NAMALWA (cell line): ENCODE data around the gene WDR59.

Source experiments
- DNase-seq: peaks from one replicate; pipeline ENCODE4 v3.0.0-alpha.2; 2015; ENCODE audit warnings: low spot score

The WDR59 gene

DNA sequence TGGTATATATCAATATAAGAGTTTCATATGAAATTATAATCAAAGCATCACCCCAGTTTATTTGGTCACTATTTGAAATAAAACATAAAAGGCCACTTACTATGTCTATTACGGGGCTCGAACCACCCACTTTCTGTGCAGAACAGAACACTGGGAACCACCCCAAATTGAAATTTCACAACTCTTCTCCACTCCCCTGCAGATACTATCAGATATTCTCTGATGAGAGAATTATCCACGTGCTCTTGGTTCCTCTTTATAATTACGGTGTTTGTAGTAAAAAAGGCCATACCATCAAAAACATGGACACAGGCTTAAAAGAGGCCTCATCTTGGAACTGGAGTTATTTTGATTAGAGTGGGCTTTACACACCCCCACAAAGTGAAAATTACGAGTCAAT, 82.8 kb downstream of the WDR59 start:
- no peak for DNase-seq

DNA sequence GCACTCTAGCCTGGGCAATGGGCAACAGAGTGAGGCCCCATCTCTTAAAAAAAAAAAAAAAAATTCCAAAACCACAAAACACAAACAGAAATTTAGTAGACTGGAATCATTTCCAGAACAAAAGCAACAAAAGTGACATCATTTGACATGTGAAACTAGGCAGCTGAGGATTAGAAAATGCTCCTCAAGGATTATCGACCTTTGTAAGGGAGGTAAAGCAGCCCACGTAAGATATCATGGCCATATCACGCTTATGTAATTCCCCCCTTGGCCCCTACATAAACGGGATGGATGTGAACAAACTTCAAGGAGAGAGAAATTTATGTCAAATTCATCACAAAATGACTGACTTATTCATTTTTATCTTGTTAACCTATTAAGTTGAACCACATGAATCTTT, 83.3 kb downstream of the WDR59 start:
- no peak for DNase-seq

DNA sequence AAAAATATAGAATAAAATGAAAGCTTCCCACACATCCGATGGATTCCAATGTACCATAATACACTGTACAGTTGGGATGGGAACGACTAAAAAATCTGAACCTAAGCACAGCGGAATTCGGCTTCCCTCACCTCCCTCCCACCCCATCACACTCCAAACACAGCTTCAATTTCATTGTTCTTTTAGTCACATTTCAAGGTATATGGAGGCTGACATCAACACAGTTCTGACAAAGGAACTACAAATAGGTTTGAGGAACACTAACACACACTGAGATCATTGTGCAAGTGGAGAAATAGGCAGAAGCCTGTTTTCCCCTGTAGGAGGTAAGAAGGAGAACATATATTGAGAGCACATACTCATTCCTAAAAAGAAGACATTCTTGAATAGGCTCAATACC, 85.1 kb downstream of the WDR59 start:
- no peak for DNase-seq

DNA sequence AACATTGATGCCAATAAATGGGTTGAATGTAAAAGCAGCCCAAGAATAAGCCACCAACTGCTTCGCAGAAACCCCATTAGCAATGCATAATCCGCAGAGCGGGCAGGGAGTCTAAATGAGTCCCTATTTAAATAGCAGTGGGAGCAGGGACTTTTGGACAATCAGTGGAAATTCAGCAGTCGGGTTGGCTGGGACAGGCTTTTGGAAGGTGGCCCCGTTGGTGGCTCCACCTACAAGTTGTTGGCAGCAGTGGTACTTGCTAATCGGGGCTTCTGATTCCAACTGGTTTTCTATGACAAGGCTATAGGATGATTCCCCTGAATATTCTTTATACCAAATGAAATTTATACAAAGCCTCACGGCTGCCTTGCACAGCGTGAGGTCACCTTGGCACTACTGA, 86.3 kb downstream of the WDR59 start:
- no peak for DNase-seq

DNA sequence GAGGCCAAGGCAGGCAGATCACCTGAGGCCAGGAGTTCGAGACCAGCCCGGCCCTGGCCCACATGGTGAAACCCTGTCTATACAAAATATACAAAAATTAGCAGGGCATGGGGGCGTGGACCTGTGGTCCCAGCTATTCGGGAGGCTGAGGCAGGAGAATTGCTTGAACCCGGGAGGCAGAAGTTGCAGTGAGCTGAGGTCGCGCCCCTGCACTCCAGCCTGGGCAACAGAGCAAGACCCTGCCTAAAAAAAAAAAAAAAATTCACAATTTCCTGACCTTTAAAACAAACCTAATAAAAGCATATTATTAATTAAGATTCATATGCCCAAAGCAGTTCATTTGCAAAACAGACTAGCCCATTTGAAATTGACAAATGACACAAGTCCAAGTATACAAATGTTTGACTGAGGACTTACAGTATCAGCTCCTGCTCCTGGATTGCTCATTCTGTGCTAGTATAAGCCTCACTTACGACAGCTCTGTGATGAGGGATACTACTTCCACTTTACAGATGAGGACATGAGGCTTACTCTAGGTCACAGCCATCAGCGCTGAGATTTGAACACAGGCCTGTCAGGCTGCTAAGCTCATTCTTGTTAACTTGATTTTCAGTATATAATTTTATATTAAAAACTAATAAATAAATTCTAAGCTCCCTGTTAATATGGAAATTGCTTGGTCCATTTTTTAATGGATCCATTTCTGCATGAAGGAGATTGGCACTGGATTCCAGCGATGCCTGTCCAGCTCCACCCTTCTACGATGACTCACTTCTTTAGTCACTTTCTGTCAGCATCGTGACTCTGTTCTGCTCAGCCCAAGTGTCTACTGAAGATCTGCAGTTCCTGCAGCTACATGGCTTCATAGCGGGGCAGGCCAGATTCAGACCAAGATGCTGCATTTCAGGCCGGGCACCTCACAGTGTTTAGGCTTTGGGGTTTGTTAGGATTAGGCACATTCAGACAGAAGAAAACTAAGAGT, 88.2 kb downstream of the WDR59 start:
- DNase-seq, result no peak

DNA sequence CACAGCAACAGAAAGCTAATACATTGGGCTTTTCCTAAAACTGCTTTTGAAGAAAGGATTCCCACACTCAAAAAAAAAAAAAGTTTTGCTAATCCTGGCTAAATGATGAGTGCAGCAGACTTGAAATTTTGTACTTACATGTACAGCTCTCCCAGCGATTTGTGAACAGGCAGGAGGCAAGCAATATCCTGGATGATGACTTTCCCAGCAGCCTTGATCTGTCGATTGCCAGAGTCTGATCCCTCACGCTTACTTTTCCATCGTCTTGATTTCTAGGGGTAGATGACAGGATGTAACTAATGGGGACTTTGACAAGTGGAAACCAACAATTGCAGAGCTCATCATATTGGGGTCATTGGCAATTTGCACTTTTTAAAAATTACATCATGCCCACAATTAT, 91.4 kb downstream of the WDR59 start:
- DNase-seq, result no peak

DNA sequence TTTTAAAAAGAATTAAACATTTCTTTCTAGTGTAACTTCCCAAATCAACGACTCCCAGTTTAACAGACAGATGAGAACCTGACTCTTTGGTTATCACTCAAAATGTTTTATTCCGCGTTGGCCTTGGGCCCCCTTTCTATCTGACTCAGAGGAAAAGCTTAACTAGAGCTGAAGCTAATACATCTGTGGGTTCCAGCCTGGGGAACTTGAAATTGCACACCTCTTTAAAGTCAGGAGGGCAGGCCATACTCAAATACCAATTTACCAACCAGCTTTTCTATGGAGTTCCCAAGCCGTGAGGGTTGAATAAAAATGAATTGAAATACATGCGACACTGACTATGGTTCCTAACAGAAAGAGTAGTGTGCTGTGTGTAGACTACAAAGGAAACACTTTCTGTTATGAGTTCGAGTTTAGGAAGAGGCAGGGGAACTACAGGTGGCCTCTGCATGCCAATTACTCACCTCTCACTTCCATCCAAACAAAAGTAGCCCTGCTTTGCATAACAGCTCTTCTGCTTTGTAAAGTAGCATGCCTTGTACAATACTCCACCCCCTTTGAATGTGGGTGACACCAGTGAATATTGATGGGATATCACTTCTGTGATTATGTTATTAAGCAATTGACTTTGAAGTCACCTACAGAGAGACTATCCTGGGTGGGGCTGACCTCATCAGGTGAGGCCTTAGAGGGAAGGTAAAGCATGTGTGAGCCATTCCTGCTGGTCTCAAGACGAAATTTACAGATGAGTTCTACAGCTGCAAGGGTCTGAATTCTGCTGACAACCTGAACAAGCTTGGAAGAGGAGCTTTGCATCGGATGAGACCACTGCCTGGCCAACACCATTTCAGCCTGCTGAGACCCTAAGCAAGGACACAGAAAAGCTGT, 92.1 kb downstream of the WDR59 start:
- peak; percentile 12 for DNase-seq

DNA sequence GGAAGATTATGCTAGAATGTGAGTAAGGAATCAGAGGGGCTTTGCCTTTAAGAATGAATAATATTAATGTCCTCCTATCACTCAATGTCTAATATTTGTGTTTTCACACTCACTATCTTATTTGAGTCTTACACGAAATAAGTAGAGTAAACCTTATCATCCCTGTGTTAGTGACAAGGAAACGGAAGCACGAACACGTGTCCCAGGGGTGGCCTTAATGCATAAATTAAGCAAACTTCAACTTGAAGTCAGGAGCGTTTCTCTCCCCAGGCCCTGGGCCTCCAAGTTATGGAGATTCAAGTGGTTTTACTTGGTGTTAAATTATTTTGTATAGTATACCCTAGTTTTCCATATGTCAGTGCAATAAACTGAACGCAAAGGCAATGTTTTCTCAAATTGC, 96.0 kb downstream of the WDR59 start:
- DNase-seq, result no peak

DNA sequence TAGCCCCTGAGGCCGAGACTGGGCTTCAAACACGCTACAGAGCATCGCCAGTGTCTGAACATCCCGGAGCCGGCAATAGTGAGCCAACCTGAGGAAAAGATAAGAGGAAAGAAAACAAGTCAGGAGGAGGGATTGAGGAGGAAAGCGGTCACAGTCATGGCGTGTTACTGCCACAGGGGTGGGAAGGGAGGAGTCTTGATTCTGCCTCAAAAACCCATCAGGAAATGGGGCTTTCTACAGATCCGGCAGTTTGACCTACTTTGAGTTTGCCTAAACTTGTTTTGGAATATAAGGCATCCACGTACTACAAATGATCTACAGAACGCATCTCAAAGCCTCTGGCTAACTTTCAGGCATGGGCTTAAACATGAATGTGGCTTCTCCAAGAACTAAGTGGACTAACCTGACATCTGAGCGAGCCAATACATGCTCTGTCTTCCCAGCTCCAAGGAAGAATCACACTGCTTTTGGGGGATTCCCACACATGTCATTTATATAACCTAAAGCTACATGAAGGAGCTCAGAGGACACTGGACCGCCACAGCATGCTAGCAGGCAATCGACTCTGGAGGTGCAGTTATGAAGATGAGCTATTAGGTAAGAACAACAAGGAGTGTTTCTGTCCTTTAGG, 96.6 kb downstream of the WDR59 start:
- no peak for DNase-seq

DNA sequence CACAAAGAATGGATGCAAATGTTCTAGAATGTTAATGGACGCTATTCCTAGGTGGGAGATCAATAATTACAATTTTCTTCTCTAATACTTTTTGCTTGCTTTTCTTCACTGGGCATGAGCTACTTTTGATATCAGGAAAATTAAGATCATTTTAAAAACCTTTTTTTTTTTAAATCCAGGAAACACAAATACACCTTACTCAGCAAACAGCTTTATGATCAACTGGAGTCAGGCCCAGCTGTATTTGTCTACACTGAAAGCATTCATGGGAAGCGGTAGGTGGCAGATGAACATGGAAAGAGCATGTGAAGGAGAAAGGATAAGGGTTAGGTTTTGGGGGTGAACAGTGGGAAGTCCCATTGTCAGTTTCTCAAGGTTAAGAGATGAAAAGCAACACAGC, 97.8 kb downstream of the WDR59 start:
- DNase-seq, result no peak

DNA sequence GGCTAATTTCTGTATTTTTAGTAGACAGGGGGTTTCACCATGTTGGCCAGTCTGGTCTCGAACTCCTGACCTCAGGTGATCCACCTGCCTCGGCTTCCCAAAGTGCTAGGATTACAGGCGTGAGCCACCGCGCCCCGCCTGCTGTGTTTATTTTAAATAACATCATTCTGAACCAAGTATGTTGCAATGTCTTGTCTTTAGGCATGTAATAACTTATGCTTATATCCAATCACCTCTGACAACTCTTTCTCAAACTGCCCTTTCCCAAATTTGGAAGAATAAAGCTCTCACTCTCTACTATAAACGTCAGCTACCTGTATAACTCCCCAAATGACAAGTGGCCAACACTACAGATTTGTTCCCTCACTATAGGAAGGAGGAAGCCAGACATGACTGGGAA, 107.2 kb downstream of the WDR59 start:
- no peak for DNase-seq

DNA sequence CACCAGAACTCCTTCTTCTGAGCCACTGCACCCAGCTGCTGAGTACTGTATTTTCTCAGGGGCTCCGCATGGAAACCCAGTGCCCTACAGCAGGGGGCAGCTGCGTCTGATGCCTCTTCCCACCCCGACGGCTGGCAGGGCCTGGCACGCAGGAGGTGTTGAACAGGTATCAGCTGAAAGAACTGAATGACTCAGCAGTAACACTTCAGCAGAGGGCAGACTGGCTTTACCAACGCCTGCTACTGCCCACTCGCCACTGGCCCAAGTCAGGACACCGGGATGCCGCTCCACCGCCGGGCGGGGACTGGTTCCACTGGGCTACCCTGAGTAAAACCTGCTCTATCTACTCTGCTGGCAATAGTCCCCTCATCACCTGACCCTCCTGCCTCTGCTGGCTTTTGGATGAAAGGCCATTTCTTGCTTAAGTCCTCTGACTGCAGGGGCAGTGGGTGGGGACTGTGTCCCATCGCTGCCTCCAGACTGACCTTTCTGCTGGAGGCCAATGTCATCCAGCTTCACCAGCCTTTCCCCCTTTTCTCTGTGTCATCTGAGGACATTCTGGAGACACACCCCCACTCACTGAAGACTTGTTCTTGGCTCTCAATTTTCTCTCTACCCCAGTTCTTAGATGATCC, 109.9 kb downstream of the WDR59 start:
- DNase-seq, result no peak

DNA sequence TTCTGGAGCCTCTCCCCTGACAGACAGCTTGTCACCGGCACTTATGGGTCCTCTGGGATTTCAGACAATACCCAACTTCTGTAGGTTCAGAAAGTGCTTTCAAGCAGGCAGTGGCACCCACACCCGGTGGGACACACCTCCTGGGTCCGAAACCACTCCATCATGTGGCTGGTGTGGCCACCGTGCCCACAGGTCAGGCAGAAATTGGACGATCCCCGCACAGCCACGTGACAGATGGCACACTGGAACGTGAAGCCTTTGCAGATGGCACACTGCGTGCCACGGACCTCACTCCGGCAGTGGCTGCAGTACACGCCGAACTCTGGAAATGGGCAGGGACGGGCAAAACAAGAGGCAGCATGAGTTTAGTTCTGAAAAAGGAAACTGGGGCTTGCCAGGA, 110.8 kb downstream of the WDR59 start:
- no peak for DNase-seq

DNA sequence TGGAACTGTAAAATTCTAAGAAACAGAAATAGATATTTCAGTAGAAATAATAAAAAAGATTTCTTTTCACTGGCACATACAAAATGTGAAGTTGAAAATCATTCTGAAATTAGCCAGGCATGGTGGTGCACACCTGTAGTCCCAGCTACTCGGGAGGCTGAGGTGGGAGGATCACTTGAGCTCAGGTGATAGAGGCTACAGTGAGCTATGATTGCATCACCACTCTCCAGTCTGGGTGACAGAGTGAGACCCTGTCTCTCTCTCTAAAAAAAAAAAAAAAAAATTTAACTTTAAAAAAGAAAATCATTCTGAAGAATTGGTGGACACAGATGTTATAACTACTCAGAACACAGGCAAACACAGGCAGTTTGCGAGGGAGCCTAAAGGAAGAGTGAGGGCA, 112.6 kb downstream of the WDR59 start:
- no peak for DNase-seq

DNA sequence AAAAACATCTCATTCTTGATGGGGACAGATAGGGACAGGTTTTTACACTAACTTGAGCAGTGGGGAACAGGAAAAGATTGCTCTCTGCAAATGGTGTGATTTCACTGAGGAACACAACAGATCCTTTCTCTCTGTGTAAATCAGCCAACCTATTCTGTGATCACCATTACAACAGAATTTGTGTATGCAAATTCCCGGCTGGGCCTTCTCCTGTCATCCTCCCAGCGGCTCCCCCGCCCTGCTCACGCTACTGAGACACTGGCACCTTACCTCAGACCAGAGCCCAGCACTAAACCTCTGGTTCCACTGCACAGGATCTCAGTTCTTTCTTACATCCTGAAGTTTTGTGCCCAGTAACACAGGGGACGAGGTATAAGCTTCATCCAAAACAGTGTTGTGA, 113.3 kb downstream of the WDR59 start:
- DNase-seq, result no peak

DNA sequence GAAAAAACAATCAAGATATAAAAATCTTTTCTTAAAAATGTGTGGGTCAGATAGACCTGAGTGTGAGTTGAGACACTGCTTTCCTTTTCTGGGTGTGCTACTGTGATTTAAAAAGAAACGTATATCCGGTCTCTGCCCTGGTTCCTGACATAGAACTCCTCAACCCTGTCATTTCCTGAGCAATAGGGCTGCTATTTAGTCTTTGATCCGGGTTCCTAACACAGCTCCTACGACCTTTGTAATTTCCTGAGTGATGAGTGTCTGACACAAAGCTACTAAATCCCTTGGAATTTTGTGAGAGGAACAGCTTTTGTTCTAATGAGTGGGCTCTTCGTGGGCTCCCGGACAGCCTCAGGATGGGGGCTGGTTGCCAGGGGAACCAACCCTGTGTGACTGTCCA, 116.4 kb downstream of the WDR59 start:
- DNase-seq, result no peak

DNA sequence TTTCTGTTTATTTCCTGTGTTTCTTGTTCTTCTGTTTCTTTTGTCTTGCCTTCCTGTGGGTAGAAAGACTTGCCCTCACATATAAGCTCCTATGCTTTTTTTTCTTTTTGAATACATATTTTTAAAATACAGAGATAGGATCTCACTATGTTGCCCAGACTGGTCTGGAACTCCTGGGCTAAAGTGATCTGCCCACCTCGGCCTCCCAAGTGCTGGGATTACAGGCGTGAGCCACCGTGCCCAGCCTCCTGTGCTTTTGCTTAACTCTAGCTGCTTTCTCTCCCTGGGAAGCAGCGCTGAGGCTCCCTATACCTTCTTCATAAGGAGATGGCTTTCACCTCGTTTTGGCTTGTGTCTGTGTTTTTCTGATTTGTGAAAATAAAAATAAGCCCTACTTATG, 116.9 kb downstream of the WDR59 start:
- DNase-seq, result no peak

DNA sequence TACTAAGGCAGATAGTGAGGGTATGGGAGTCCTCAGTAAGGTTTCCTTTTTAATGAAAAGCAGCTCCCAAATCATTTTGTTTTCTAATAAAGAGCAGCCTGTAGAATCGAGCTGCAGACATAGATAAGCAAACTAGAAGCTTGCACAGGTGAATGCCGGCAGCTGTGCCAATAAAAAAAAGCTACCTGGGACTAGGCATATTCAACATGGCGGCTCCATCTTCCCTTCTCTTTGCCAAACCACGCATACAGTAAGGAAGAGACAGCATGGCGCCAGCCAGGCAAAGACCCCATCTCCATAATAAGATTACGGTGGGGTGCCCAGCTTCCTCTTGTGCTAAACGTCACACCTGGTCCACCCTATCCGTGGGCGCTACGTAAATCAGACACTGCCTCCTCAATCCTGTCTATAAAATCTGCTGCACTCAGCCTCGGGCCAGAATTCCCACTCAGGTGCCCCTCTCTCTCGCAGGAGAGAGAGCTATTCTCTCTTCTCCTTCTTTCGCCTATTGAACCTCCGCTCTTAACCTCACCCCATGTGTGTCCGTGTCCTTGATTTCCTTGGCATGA, 117.6 kb downstream of the WDR59 start:
- DNase-seq, result no peak

DNA sequence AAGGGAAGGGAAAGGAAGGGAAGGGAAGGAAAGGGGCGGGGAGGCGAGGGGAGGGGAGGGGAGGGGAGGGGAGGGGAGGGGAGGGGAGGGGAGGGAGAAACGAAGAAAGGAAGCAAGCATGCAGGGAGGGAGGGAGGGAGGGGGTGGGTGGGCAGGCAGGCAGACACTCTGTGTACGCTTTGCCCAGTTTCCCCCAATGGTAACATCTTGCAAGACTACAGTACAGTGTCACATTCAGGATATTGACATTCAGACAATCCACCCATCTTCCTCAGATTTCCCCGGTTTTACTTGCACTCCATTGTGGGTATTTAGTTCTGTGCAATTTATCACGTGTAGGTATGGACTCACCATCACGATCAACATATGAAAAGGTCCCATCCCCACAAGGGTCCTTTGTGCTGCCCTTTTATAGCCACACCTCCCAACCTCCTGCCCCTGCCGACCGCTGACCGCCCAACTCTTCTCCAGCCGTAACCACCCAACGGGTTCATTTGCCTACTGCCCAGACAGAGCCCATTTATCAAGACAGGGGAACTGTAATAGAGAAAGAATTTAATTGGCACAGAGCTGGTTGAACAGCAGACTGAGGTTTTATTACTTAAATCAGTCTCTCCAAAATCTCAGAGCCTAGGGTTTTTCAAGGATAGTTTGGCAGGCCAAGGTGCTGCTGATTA, 118.9 kb downstream of the WDR59 start:
- no peak for DNase-seq

DNA sequence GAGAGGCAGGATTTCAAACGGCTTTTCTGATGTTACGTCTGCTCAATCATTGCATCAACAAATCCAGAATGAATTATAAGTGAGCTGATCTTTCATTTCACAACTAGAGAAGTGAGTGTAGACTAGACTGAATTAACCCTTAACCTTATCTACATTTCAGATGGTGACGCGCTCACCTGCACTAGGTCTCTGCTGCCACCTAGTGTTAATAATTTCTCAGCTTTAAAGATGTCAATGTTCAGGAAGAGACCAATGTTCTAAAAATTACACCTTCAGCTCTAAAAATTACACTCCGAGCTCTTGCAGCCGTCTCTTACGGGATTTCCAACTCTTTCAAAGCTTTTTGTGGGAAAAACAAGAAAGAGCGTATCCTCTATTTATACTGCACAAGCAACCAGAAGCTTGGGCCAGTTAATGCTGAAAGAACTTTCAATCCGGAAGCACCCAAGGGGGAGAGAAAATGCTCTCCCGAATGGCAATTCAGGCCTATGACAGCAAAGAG, 122.1 kb downstream of the WDR59 start:
- DNase-seq, result peak; percentile 82

DNA sequence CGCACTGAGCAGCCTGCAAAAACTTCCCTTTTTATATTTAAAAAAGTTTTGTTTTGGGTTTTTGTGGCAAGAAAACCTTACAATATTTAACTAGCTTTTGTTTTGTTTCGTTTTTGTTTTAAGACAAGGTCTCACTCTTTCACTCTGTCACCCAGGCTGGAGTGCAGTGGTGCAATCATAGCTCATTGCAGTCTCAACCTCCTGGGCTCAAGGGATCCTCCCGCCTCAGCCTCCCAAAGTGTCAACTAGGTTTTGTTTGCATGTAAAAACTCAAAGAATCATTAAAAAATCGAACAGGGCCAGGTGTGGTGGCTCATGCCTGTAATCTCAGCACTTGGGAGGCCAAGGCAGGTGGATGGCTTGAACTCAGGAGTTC, 132.4 kb downstream of the WDR59 start:
- no peak for DNase-seq
